Hepatocyte (in vitro differentiated cells): ENCODE results near the gene STX8. TPM values are rescaled to one million over a fixed set of nuclear protein-coding genes. Genes with fewer than 3 reads are reported as not detected.
"Not testable (repeated sequence)": the region's sequence is repeated elsewhere in the genome, so short reads cannot be mapped to it uniquely, and the experiment has no call there.

Experiments used
- DNase-seq: peaks from one replicate; pipeline ENCODE4 v3.0.0-alpha.2; 2016; ENCODE audit warnings: low spot score
- H2AFZ ChIP-seq: fragments of 200-600 bp; sonication (generic); 2 replicates; pipeline ENCODE4 v1.6.0; 2016; ENCODE audit warnings: antibody characterized with exemption, mild to moderate bottlenecking
- H3K27ac ChIP-seq: fragments of 200-600 bp; sonication (generic); 2 replicates; pipeline ENCODE4 v1.5.1; 2016; ENCODE audit warnings: mild to moderate bottlenecking
- H3K27me3 ChIP-seq: fragments of 200-600 bp; sonication (generic); 2 replicates; pipeline ENCODE4 v1.6.1; 2016
- H3K36me3 ChIP-seq: fragments of 200-600 bp; sonication (generic); replicated peaks from 2 replicates; pipeline ENCODE4 v1.5.1; 2016; ENCODE audit warnings: low read depth; ENCODE audit not compliant: insufficient read depth
- H3K4me1 ChIP-seq: fragments of 200-600 bp; sonication (generic); 2 replicates; pipeline ENCODE4 v1.5.1; 2016; ENCODE audit warnings: mild to moderate bottlenecking, moderate library complexity; ENCODE audit not compliant: insufficient read depth
- H3K4me2 ChIP-seq: fragments of 200-600 bp; sonication (generic); 2 replicates; pipeline ENCODE4 v1.6.0; 2016
- H3K4me3 ChIP-seq: fragments of 200-600 bp; sonication (generic); 2 replicates; pipeline ENCODE4 v1.5.1; 2016; ENCODE audit warnings: mild to moderate bottlenecking
- H3K79me2 ChIP-seq: fragments of 200-600 bp; sonication (generic); 2 replicates; pipeline ENCODE4 v1.6.0; 2017; ENCODE audit warnings: mild to moderate bottlenecking
- H3K9me2 ChIP-seq: fragments of 200-600 bp; sonication (generic); replicated peaks from 2 replicates; pipeline ENCODE4 v1.6.0; 2017; ENCODE audit warnings: mild to moderate bottlenecking; ENCODE audit not compliant: insufficient read depth
- H3K9me3 ChIP-seq: fragments of 200-600 bp; sonication (generic); 2 replicates; pipeline ENCODE4 v1.5.1; 2016; ENCODE audit warnings: low read depth, mild to moderate bottlenecking
- H4K20me1 ChIP-seq: fragments of 200-600 bp; sonication (generic); 2 replicates; pipeline ENCODE4 v1.6.0; 2016; ENCODE audit warnings: mild to moderate bottlenecking; ENCODE audit not compliant: insufficient read depth, poor library complexity, severe bottlenecking
- EZH2 ChIP-seq: fragments of 200-600 bp; sonication (generic); IDR thresholded peaks from 2 replicates; pipeline ENCODE4 v1.6.1; 2016; ENCODE audit warnings: antibody characterized with exemption, mild to moderate bottlenecking, borderline replicate concordance
- EZH2phosphoT487 ChIP-seq: fragments of 200-600 bp; sonication (generic); IDR thresholded peaks from one replicate; pipeline ENCODE4 v1.6.1; 2018; ENCODE audit warnings: antibody characterized with exemption, mild to moderate bottlenecking, low read depth, moderate library complexity; ENCODE audit not compliant: unreplicated experiment, severe bottlenecking
- WGBS: methylation state at CpG from one replicate; pipeline ENCODE4 v1.1.6; 2016; ENCODE audit warnings: low lambda C conversion rate; ENCODE audit errors: missing lambda C conversion rate; 5-methylcytosine and 5-hydroxymethylcytosine counted together
- polyA plus RNA-seq: library from polyadenylated mRNA; unstranded; fragments of >200 nt; fragmentation: Nextera tagmentation; extraction: Ambion mirVana; gene quantifications from 2 replicates; pipeline ENCODE4 v1.2.1, GENCODE V29; 2016
- total RNA-seq: library from RNA; depleted of rRNA; stranded (reverse); fragments of >200 nt; gene quantifications from 2 replicates; pipeline ENCODE4 v1.2.3, GENCODE V29; 2014
- TF ChIP-seq, protein P1 (sequence below): fragments of 200-600 bp; sonication (generic); IDR thresholded peaks from 2 replicates; pipeline ENCODE4 v1.5.1; 2016; ENCODE audit warnings: antibody characterized with exemption, mild to moderate bottlenecking; ENCODE audit not compliant: poor library complexity

The STX8 gene
- total and polyA plus RNA-seq, 2 experiments from 2014 or later, result 40.6 to 64.7 TPM

- Histone ChIP-seq H3K27me3 (no peaks in the 10 kb centered on the region), H3K9me3 (no peaks in the 10 kb centered on the region), H3K79me2 (no peaks in the 10 kb centered on the region), H4K20me1 (no peaks in the 10 kb centered on the region), H3K4me3 (no peak overlapping the region), H3K36me3 (no peaks in the 10 kb centered on the region), H3K9me2 (no peaks in the 10 kb centered on the region), H3K4me2 (no peak overlapping the region), H2AFZ (no peak overlapping the region), H3K27ac (no peak overlapping the region), H3K4me1 (no peaks in the 10 kb centered on the region)
- 86% methylated on average over 7 of the region's 7 CpGs for WGBS
- DNase-seq, result no peak
- TF ChIP-seq EZH2 (no peak), EZH2phosphoT487 (no peak)
- TF ChIP-seq, protein P1, sequence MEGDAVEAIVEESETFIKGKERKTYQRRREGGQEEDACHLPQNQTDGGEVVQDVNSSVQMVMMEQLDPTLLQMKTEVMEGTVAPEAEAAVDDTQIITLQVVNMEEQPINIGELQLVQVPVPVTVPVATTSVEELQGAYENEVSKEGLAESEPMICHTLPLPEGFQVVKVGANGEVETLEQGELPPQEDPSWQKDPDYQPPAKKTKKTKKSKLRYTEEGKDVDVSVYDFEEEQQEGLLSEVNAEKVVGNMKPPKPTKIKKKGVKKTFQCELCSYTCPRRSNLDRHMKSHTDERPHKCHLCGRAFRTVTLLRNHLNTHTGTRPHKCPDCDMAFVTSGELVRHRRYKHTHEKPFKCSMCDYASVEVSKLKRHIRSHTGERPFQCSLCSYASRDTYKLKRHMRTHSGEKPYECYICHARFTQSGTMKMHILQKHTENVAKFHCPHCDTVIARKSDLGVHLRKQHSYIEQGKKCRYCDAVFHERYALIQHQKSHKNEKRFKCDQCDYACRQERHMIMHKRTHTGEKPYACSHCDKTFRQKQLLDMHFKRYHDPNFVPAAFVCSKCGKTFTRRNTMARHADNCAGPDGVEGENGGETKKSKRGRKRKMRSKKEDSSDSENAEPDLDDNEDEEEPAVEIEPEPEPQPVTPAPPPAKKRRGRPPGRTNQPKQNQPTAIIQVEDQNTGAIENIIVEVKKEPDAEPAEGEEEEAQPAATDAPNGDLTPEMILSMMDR, result no peak
Measured at GRCh38 chr17:9339958-9340357, 235.7 kb downstream of the STX8 start.

GRCh38 chr17:9339482-9339881 lies 236.1 kb downstream of the STX8 start:
- H3K79me2 ChIP-seq, H3K36me3 ChIP-seq, H3K9me3 ChIP-seq, H3K9me2 ChIP-seq, H3K27me3 ChIP-seq, H3K4me3 ChIP-seq, H3K27ac ChIP-seq, H4K20me1 ChIP-seq, H2AFZ ChIP-seq, DNase-seq, H3K4me1 ChIP-seq, H3K4me2 ChIP-seq: not testable (repeated sequence)
- 89% methylated on average over 10 of the region's 10 CpGs for whole genome bisulfite sequencing

- no peak overlapping the region for H3K4me2 ChIP-seq
- H3K9me3 ChIP-seq, result peaks cover 3% of the 10 kb centered on the region
- H3K79me2 ChIP-seq, result no peaks in the 10 kb centered on the region
- no peak overlapping the region for H3K4me3 ChIP-seq
- H3K36me3 ChIP-seq, result no peaks in the 10 kb centered on the region
- TF ChIP-seq, protein P1, result no peak
- TF ChIP-seq EZH2 (no peak), EZH2phosphoT487 (no peak)
- H2AFZ ChIP-seq, result no peak overlapping the region
- no peaks in the 10 kb centered on the region for H4K20me1 ChIP-seq
- 66% methylated on average over 2 of the region's 2 CpGs for WGBS
- H3K27ac ChIP-seq, result no peak overlapping the region
- no peaks in the 10 kb centered on the region for H3K9me2 ChIP-seq
- no peaks in the 10 kb centered on the region for H3K4me1 ChIP-seq
- no peak for DNase-seq
- no peaks in the 10 kb centered on the region for H3K27me3 ChIP-seq
Measured at GRCh38 chr17:9336817-9337216, 238.8 kb downstream of the STX8 start.

DNA sequence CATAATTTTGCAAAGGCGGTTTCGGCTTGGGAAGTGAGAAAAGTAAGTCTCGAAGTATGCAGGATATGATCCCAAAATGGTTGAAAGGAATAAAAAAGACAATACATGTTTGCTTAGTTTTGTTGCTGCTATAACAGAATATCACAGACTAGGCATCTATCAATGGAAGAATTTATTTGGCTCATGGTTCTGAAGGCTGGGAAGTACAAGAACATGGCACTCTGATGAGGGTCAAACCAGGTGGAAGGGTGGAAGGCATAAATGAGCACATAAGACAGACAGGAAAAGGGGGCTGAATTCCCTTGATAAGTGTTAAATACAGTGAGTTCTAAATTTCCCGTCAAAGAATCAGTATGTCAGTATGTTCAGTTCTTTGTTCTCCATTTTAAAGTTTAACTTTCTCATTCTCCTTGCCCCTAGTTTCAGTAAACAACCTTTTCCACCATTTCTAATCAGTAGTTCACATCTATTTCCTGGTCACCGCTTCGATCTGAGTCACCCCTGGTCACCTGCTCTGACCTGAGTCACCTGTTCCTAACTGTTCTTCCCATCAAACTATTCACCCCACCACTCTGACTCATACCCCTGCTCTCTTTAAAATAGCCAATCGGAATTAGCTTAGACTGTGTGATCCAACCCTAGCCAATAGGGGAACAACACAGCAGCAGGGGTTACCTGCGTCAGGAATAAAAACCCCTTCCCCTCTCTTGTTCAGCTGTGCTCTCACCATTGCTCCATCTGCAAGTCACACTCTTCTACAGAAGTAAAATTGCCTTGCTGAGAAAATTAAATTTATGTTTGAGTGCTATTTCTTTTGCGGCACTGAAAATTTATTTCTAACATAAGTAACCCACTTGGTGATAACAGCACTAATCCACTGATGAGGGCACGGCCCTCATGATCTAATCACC lies 240.8 kb downstream of the STX8 start:
- 78% methylated on average over 10 of the region's 10 CpGs for WGBS
- Histone ChIP-seq H3K27ac (peak overlapping the region; percentile 28), H2AFZ (no peak overlapping the region), H3K4me3 (no peak overlapping the region), H3K79me2 (no peaks in the 10 kb centered on the region), H4K20me1 (no peaks in the 10 kb centered on the region), H3K9me2 (no peaks in the 10 kb centered on the region), H3K4me2 (no peak overlapping the region), H3K36me3 (no peaks in the 10 kb centered on the region), H3K9me3 (peaks cover 3% of the 10 kb centered on the region), H3K4me1 (no peaks in the 10 kb centered on the region), H3K27me3 (no peaks in the 10 kb centered on the region)
- TF ChIP-seq, protein P1, result no peak
- TF ChIP-seq EZH2, result no peak
- DNase-seq, result peak; percentile 26
